Mesothelial cell of epicardium (in vitro differentiated cells): Measurements from ENCODE around the gene TAGLN. TPM values are rescaled to one million over a fixed set of nuclear protein-coding genes. Genes with fewer than 3 reads are reported as not detected.
A peak's percentile ranks its signal among the peaks of the same experiment; 100 is the strongest.

Experiments used
- DNase-seq, 2 experiments: peaks; one replicate each; pipeline ENCODE4 v3.0.0; 2021; ENCODE audit warnings: low spot score in 2 of 2; ENCODE audit not compliant: unreplicated experiment in 2 of 2
- H3K27ac Mint-ChIP-seq: 2 replicates; pipeline ENCODE4 v1.8.0; 2021; ENCODE audit warnings: mixed read lengths
- H3K27me3 Mint-ChIP-seq: 2 replicates; pipeline ENCODE4 v1.8.0; 2021; ENCODE audit warnings: low read depth, mixed read lengths
- H3K36me3 Mint-ChIP-seq: 2 replicates; pipeline ENCODE4 v1.8.0; 2021; ENCODE audit warnings: mixed read lengths
- H3K4me1 Mint-ChIP-seq: 2 replicates; pipeline ENCODE4 v1.8.0; 2021; ENCODE audit warnings: mixed read lengths
- H3K4me3 Mint-ChIP-seq: 2 replicates; pipeline ENCODE4 v1.8.0; 2021; ENCODE audit warnings: mild to moderate bottlenecking, moderate library complexity, mixed read lengths
- H3K9me3 Mint-ChIP-seq: 2 replicates; pipeline ENCODE4 v1.8.0; 2021; ENCODE audit warnings: mixed read lengths
- total RNA-seq: library from RNA; stranded (reverse); gene quantifications from 3 replicates; pipeline ENCODE4 v1.2.1, GENCODE V29; 2021
- TF ChIP-seq, protein P1 (sequence below): fragments of 200-600 bp; sonication (generic); IDR thresholded peaks from one replicate; pipeline ENCODE4 v1.5.0; 2021; ENCODE audit warnings: antibody characterized with exemption; ENCODE audit not compliant: unreplicated experiment

Gene TAGLN
- total RNA-seq = 192 to 206 TPM (median 197 TPM) in 3 replicates

DNA sequence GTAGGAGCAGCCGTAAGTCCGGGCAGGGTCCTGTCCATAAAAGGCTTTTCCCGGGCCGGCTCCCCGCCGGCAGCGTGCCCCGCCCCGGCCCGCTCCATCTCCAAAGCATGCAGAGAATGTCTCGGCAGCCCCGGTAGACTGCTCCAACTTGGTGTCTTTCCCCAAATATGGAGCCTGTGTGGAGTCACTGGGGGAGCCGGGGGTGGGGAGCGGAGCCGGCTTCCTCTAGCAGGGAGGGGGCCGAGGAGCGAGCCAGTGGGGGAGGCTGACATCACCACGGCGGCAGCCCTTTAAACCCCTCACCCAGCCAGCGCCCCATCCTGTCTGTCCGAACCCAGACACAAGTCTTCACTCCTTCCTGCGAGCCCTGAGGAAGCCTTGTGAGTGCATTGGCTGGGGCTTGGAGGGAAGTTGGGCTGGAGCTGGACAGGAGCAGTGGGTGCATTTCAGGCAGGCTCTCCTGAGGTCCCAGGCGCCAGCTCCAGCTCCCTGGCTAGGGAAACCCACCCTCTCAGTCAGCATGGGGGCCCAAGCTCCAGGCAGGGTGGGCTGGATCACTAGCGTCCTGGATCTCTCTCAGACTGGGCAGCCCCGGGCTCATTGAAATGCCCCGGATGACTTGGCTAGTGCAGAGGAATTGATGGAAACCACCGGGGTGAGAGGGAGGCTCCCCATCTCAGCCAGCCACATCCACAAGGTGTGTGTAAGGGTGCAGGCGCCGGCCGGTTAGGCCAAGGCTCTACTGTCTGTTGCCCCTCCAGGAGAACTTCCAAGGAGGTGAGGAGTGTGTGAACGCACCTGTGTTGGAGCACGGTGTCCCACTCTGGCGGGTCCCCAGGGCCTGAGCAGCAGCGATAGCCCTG lies at the start of gene TAGLN:
Gene TAGLN (plus strand): TSS at position 318 of the 863 bp plus-strand sequence. CDS start 3,644 bp downstream, outside the sequence.
- no peaks in the 10 kb centered on the region for H3K36me3 Mint-ChIP-seq
- H3K4me1 Mint-ChIP-seq = peaks cover 33% of the 10 kb centered on the region

DNA sequence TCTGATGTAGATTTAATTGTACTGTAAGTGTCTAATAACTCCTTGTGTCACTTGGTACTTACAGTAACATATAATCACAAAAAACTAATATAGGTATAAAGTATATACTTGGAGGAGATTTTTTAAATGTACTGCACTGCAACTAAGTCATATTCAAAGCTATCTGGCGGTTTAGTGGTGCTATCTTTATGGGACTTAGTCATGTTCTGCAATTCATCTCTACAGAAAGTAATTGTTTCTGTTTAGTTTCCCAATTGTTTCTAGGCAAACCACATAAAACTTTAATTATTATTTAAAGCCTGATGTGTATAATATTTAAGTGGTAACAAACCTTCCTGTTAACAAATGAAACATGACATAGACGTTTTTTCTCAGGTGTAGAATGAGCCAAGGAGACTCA lies 47.1 kb upstream of the TAGLN start:
- H3K36me3 Mint-ChIP-seq = peaks cover 17% of the 10 kb centered on the region

More for the DNA sequence above, at the start of gene TAGLN:
- H3K4me3 Mint-ChIP-seq = peak within 1 kb of the TSS; percentile 71
- no peaks in the 10 kb centered on the region for H3K27me3 Mint-ChIP-seq
- H3K27ac Mint-ChIP-seq = peak within 1 kb of the TSS; percentile 96
- DNase-seq = peak; percentile 68 to 83
- TF ChIP-seq, protein P1, sequence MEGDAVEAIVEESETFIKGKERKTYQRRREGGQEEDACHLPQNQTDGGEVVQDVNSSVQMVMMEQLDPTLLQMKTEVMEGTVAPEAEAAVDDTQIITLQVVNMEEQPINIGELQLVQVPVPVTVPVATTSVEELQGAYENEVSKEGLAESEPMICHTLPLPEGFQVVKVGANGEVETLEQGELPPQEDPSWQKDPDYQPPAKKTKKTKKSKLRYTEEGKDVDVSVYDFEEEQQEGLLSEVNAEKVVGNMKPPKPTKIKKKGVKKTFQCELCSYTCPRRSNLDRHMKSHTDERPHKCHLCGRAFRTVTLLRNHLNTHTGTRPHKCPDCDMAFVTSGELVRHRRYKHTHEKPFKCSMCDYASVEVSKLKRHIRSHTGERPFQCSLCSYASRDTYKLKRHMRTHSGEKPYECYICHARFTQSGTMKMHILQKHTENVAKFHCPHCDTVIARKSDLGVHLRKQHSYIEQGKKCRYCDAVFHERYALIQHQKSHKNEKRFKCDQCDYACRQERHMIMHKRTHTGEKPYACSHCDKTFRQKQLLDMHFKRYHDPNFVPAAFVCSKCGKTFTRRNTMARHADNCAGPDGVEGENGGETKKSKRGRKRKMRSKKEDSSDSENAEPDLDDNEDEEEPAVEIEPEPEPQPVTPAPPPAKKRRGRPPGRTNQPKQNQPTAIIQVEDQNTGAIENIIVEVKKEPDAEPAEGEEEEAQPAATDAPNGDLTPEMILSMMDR = no peak
- H3K9me3 Mint-ChIP-seq = no peaks in the 10 kb centered on the region

DNA sequence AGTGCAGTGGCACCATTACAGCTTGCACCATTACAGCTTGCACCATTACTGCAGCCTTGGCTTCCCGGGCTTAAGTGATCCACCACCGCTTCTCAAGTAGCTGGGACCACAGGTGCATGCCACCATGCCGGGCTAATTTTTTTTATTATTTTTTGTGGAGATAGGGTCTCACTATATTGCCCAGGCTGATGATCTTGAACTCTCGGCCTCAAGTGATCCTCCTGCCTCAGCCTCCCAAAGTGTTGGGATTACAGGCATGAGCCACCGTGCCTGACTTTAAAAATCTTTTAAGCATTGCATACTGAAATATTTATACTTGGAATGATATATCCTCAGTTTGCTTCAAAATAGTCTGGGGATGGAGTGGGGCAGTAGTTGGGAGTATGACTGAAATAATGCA lies 44.7 kb upstream of the TAGLN start:
- no peak overlapping the region for H3K4me3 Mint-ChIP-seq
- DNase-seq = no peak
- H3K27me3 Mint-ChIP-seq = no peaks in the 10 kb centered on the region
- TF ChIP-seq, protein P1 = no peak
- no peaks in the 10 kb centered on the region for H3K9me3 Mint-ChIP-seq
- peaks cover 27% of the 10 kb centered on the region for H3K36me3 Mint-ChIP-seq
- H3K4me1 Mint-ChIP-seq = peaks cover 11% of the 10 kb centered on the region
- no peak overlapping the region for H3K27ac Mint-ChIP-seq

More for the DNA sequence above, 47.1 kb upstream of the TAGLN start:
- Mint-ChIP-seq H3K27me3 (no peaks in the 10 kb centered on the region), H3K4me3 (no peak overlapping the region), H3K4me1 (peaks cover 12% of the 10 kb centered on the region), H3K9me3 (no peaks in the 10 kb centered on the region), H3K27ac (peak overlapping the region; percentile 40)
- no peak for DNase-seq
- TF ChIP-seq, protein P1 = no peak

DNA sequence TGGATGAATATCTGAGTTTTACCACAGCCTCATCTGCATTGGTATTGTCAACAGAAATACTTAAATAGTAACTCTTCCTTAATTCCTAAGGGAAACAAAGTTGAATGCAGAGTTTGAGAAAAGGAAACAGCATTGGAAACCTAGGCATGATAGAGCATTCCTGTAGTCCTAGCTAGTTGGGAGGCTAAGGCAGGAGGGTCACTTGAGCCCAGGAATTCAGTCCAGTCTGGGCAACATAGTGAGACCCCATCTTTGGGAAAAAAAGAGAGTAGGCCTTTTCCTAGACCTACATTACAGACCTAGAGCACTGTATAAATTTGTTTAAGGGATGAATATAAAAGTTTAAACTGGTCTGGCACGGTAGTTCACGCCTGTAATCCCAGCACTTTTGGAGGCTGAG lies 41.7 kb upstream of the TAGLN start:
- no peaks in the 10 kb centered on the region for H3K9me3 Mint-ChIP-seq
- H3K4me3 Mint-ChIP-seq = no peak overlapping the region
- H3K27me3 Mint-ChIP-seq = no peaks in the 10 kb centered on the region
- DNase-seq = no peak
- H3K4me1 Mint-ChIP-seq = peaks cover 8% of the 10 kb centered on the region
- peaks cover 28% of the 10 kb centered on the region for H3K36me3 Mint-ChIP-seq
- TF ChIP-seq, protein P1 = no peak
- no peak overlapping the region for H3K27ac Mint-ChIP-seq

DNA sequence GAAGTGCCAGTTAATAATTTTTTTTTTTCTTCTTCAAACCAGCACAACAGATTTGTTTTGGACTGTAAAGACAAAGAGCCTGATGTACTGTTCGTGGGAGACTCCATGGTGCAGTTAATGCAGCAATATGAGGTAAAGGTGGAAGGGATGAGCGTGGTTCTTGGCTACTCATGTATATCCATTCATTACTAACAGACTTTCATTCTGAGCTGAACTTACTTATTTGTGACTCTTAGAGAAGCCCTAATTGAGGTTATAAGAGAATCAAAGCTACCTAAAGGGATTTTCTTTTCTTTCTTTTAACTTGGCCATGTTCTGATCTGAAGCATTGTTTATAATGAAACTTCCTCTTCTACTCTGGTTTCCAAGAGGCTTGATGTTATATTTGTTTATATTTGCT lies 39.3 kb upstream of the TAGLN start:
- TF ChIP-seq, protein P1 = no peak
- Mint-ChIP-seq H3K36me3 (peaks cover 31% of the 10 kb centered on the region), H3K4me3 (no peak overlapping the region)

More for the DNA sequence above, 39.3 kb upstream of the TAGLN start:
- Mint-ChIP-seq H3K27ac (no peak overlapping the region), H3K27me3 (no peaks in the 10 kb centered on the region), H3K9me3 (no peaks in the 10 kb centered on the region), H3K4me1 (peaks cover 8% of the 10 kb centered on the region)
- no peak for DNase-seq
